Stimulated activated CD4-positive, alpha-beta T cell treated with anti-CD3 and anti-CD28 coated beads, Interleukin-2, amount 100 ng/mL, for 24 hours (primary cell): ENCODE data around the gene ASB4.
"Not testable (repeated sequence)": the region's sequence is repeated elsewhere in the genome, so short reads cannot be mapped to it uniquely, and the experiment has no call there.

Source experiments
- DNase-seq, 2 donors: peaks; one replicate each; pipeline ENCODE4 v3.0.0-alpha.2; 2020

Gene ASB4

GRCh38 chr7:95527776-95528250 lies 42.1 kb downstream of the ASB4 start:
- DNase-seq, result no peak

GRCh38 chr7:95529701-95530100 lies 44.0 kb downstream of the ASB4 start:
- DNase-seq, result no peak

- DNase-seq, result no peak
Observed at GRCh38 chr7:95530881-95531280, 45.1 kb downstream of the ASB4 start.

GRCh38 chr7:95531605-95532219 lies 46.0 kb downstream of the ASB4 start:
- no peak for DNase-seq

GRCh38 chr7:95534796-95535195 lies 49.1 kb downstream of the ASB4 start:
- DNase-seq, result no peak

- DNase-seq, result no peak
Observed at GRCh38 chr7:95535662-95536061, 49.9 kb downstream of the ASB4 start.

- DNase-seq, result no peak
Observed at GRCh38 chr7:95536656-95537311, 51.0 kb downstream of the ASB4 start.

GRCh38 chr7:95537468-95537867 lies 51.7 kb downstream of the ASB4 start:
- DNase-seq, result no peak

- no peak for DNase-seq
Observed at GRCh38 chr7:95539426-95539825, 53.7 kb downstream of the ASB4 start.

GRCh38 chr7:95540366-95540765 lies 54.6 kb downstream of the ASB4 start:
- DNase-seq, result no peak

GRCh38 chr7:95543312-95543711 lies 57.6 kb downstream of the ASB4 start:
- DNase-seq, result no peak

- no peak for DNase-seq
Observed at GRCh38 chr7:95544171-95544570, 58.4 kb downstream of the ASB4 start.

GRCh38 chr7:95545007-95545615 lies 59.4 kb downstream of the ASB4 start:
- no peak for DNase-seq

GRCh38 chr7:95545673-95546072 lies 59.9 kb downstream of the ASB4 start:
- DNase-seq, result no peak

- DNase-seq, result no peak
Observed at GRCh38 chr7:95546647-95547046, 60.9 kb downstream of the ASB4 start.

GRCh38 chr7:95547361-95548348 lies 61.9 kb downstream of the ASB4 start:
- no peak for DNase-seq

GRCh38 chr7:95549818-95550529 lies 64.2 kb downstream of the ASB4 start:
- no peak for DNase-seq

- no peak for DNase-seq
Observed at GRCh38 chr7:95550546-95550945, 64.8 kb downstream of the ASB4 start.

- DNase-seq, result not testable (repeated sequence)
Observed at GRCh38 chr7:95552010-95552926, 66.5 kb downstream of the ASB4 start.

- DNase-seq, result no peak
Observed at GRCh38 chr7:95553939-95554338, 68.2 kb downstream of the ASB4 start.

GRCh38 chr7:95556777-95557176 lies 71.0 kb downstream of the ASB4 start:
- no peak for DNase-seq
